AG09309 (cell line): ENCODE measurements around the gene HOXC13.

Source experiments
- DNase-seq: peaks from one replicate; pipeline ENCODE4 v3.0.0-alpha.2; 2010; ENCODE audit warnings: low read depth
- H3K4me3 ChIP-seq: 2 replicates; pipeline ENCODE4 v1.5.1; 2011; ENCODE audit warnings: mild to moderate bottlenecking, low read depth, low read length, moderate library complexity; ENCODE audit not compliant: control insufficient read depth
- TF ChIP-seq, protein P1 (sequence below): IDR thresholded peaks from 2 replicates; pipeline ENCODE4 v1.5.1; 2011; ENCODE audit warnings: mild to moderate bottlenecking, low read depth, low read length, inconsistent platforms; ENCODE audit not compliant: insufficient read depth, control insufficient read depth; ENCODE audit errors: missing control alignments

HOXC13 gene

DNA sequence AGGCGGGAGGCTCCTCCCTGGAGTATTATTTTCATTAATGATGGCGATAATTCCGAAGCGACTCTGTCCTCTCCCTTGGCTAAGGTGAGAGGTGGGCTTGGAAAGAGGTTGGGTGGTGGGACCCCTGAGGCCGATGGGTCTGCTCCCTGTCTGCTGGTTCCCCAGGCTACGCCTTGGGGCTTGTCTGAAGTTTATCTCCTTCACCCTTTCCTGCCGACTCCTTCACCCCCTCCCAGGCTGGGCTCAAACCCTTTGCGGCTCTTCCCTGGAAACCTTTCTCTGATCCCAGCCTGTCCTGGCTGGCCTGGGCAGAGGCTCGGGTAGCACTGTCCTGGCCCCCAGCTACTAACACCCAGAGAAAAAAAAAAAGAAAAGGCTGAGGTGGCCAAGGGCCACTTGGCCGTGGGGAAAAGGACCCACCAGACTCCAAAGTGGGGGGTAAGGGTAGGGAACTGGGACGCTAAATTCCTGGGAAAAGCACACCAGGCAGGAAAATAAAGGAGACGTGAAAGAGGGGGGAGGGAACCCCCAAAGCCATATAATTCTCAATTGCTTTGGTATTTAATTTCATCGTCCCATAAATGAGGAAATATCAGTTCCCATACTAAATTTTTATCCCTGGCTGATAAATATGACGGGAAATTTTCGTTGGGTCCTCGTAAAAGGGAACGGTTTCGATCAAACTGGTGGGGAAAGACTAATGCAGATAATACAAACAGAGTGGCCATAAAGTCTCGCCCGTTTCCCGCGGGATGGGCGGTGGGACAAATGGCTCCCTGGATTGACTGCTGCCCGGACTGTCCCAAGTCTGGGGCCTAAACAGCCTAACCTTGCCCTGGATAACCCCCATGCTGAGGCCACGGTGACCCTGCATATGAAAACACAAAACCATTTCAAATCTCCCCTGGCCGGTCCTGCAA is 44.3 kb downstream of the HOXC13 start:
- TF ChIP-seq, protein P1, sequence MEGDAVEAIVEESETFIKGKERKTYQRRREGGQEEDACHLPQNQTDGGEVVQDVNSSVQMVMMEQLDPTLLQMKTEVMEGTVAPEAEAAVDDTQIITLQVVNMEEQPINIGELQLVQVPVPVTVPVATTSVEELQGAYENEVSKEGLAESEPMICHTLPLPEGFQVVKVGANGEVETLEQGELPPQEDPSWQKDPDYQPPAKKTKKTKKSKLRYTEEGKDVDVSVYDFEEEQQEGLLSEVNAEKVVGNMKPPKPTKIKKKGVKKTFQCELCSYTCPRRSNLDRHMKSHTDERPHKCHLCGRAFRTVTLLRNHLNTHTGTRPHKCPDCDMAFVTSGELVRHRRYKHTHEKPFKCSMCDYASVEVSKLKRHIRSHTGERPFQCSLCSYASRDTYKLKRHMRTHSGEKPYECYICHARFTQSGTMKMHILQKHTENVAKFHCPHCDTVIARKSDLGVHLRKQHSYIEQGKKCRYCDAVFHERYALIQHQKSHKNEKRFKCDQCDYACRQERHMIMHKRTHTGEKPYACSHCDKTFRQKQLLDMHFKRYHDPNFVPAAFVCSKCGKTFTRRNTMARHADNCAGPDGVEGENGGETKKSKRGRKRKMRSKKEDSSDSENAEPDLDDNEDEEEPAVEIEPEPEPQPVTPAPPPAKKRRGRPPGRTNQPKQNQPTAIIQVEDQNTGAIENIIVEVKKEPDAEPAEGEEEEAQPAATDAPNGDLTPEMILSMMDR = no peak
- DNase-seq = no peak
- peak overlapping the region; percentile 35 for H3K4me3 ChIP-seq

DNA sequence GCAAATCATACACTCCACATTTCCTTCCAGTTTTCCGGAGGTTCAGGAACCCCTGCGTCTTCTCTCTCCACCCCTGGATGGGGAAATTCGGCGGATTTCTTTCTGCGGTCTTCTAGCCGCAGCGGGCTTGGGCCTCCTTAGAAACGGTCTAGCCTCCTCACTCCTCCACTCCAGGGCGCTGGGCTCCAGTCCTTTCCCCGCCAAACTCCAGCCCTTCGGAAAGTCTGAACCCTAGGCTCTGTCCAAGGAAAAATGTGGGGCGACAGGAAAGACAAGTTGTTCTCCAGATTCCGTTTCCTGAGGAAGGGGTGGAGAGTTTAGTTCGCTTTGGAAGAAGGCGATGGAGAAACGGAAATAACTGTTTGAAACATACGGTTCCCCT is 44.9 kb downstream of the HOXC13 start:
- TF ChIP-seq, protein P1 = no peak
- DNase-seq = no peak
- peak overlapping the region; percentile 35 for H3K4me3 ChIP-seq

DNA sequence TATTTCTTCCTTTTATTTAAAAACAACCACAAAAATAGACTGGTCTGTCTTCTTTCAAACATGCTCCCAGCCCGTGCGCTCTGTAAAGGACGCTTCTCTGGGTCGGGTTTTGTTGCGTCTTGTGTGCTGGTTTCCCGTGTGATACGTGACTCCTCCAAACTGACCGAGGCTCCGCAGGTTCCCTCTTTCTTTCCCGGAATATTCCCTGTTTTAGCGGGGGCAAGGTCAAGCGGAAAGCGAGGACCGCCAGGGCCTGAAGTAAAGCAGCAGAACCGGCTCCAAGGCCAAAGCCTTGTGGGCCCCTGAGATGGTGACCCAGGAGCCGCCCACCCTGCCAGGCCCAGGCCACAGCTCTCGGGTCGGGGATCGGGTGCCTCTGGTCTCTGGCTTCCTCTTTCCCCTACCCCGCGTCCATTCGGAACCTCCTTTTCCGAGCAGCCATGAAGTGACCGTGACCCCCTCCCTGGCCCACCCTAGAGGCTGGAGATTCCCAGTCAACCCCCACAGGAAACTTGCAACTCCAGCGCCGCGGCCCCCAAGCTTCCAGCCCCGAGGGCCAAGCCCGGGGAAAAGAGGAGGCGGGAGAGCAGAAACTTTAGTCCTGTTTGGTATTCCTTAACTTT is 45.4 kb downstream of the HOXC13 start:
- TF ChIP-seq, protein P1 = no peak
- peak overlapping the region; percentile 35 for H3K4me3 ChIP-seq
- no peak for DNase-seq

DNA sequence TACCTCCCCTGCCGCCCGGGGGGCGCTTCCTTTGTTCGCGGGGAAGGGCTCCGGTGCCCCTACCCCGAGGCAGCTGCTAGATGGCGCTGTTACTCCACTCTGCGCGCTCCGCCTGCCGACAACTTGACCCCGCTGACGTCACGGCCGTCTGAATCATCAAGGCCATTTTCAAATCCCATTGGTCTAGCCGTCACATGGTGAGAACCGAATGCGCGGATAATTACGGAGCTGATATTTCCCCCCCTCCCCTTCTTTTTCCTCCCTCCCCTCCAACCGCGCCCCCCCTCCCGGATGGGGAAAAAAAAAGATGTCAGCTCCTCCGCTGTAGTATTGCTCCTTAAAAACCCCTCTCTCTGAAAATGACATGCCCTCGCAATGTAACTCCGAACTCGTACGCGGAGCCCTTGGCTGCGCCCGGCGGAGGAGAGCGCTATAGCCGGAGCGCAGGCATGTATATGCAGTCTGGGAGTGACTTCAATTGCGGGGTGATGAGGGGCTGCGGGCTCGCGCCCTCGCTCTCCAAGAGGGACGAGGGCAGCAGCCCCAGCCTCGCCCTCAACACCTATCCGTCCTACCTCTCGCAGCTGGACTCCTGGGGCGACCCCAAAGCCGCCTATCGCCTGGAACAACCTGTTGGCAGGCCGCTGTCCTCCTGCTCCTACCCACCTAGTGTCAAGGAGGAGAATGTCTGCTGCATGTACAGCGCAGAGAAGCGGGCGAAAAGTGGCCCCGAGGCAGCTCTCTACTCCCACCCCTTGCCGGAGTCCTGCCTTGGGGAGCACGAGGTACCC is 46.5 kb downstream of the HOXC13 start, which contains the start of gene HOXC10:
TSS of gene HOXC10 (plus strand) at position 246 of the 791 bp plus-strand sequence. CDS start at position 360, 114 bp downstream.
- DNase-seq = peak; percentile 87
- H3K4me3 ChIP-seq = peak within 1 kb of the TSS; percentile 64
- TF ChIP-seq, protein P1 = peak; percentile 82

DNA sequence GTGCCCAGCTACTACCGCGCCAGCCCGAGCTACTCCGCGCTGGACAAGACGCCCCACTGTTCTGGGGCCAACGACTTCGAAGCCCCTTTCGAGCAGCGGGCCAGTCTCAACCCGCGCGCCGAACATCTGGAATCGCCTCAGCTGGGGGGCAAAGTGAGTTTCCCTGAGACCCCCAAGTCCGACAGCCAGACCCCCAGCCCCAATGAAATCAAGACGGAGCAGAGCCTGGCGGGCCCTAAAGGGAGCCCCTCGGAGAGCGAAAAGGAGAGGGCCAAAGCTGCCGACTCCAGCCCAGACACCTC is 47.0 kb downstream of the HOXC13 start:
- peak overlapping the region; percentile 64 for H3K4me3 ChIP-seq
- no peak for DNase-seq
- TF ChIP-seq, protein P1 = no peak

DNA sequence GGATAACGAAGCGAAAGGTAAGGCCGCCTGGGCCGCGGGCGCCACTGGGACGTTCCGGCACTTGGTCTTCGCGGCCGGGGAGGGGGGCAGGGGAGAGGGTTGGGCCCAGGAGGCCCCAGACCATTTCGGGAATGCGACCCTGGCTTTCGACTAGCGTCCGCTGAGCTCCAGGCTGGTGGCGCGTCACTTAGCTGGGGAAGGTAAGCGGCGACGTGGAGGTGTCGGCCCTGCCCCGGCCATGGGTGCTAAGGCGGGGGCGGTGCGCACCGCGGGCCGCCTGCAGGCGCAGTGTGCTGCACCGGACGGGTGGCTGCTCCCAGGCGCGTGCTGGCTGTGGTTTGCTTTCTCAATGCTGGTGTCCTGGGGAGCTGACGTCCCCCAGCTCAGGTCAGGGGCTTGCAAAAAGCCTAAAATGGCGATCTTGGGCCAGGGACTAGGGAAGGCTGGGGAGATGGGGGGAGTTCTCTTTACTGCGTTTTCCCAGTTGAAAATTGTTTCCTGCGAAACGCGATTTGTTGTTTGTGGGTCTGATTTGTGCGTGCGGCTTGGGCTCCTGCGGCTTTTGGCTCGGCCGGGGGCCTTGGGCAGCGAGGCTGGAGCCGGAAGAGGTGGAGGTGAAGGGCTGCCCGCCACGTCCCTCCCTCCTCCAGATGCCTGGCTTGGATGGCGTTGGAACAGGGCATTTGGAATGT is 47.5 kb downstream of the HOXC13 start:
- TF ChIP-seq, protein P1 = no peak
- peak overlapping the region; percentile 64 for H3K4me3 ChIP-seq
- no peak for DNase-seq
